ENCODE measurements around the gene UVRAG. TPM values are rescaled to one million over a fixed set of nuclear protein-coding genes. Genes with fewer than 3 reads are reported as not detected.

The UVRAG gene
- total RNA-seq, 1 experiment from 2014 or later: 31.3 TPM

GRCh38 chr11:75813124-75813523 lies 1.9 kb upstream of the UVRAG start:
- TF ChIP-seq CTCF (IDR thresholded peaks at IDR 0.05; ENCODE audit: insufficient read depth in 1 of 2, low read depth in 1 of 2, low read length in 1 of 2, severe bottlenecking in 1 of 2, unreplicated experiment in 1 of 2): no peak
- Histone ChIP-seq H3K36me3 (ENCODE audit: control insufficient read depth, insufficient read depth, low read length) (no peaks in the 10 kb centered on the region), H3K9me3 (no peaks in the 10 kb centered on the region), H3K27me3 (replicated peaks; ENCODE audit: control insufficient read depth, insufficient read depth, low read length) (no peaks in the 10 kb centered on the region), H3K4me3 (ENCODE audit: low read depth, low read length) (no peak overlapping the region), H3K4me1 (peaks cover 10% of the 10 kb centered on the region)
- Mint-ChIP-seq H3K4me1 (ENCODE audit: low read depth, unreplicated experiment) (peaks cover 8% of the 10 kb centered on the region), H3K4me3 (ENCODE audit: unreplicated experiment) (no peak overlapping the region), H3K36me3 (ENCODE audit: insufficient read depth, unreplicated experiment) (no peaks in the 10 kb centered on the region), H3K9me3 (ENCODE audit: unreplicated experiment) (no peaks in the 10 kb centered on the region), H3K27ac (ENCODE audit: unreplicated experiment) (no peak overlapping the region), H3K27me3 (ENCODE audit: insufficient read depth, unreplicated experiment) (no peaks in the 10 kb centered on the region)
- intact Hi-C loops (cut with micrococcal nuclease; ENCODE audit: unreplicated experiment): no loop called here
- POLR2A ChIA-PET: no interaction called here
- no peak for DNase-seq
- no TSS peak for BruUV-seq (replicated peaks)
- CTCF ChIA-PET: interaction anchor here (2.7 kb wide), 1 partner anchor 10 kb away, joined by 13 read pairs; no protein-coding TSS in a partner anchor

- ChIA-PET CTCF (interaction anchor here (0.6 to 2.7 kb wide), 4 partner anchors 10 to 394 kb away, joined by 3 to 13 read pairs (median 5); no protein-coding TSS in a partner anchor), POLR2A (interaction anchor here (2.0 kb wide), 1 partner anchor 28 kb away, joined by 13 read pairs; no protein-coding TSS in a partner anchor)
- DNase-seq: no peak
- Histone ChIP-seq H3K36me3 (ENCODE audit: control insufficient read depth, insufficient read depth, low read length) (no peaks in the 10 kb centered on the region), H3K4me1 (peaks cover 10% of the 10 kb centered on the region), H3K4me3 (ENCODE audit: low read depth, low read length) (peak overlapping the region; percentile 69; the same call in 1 of the 2 replicates), H3K9me3 (no peaks in the 10 kb centered on the region), H3K27me3 (replicated peaks; ENCODE audit: control insufficient read depth, insufficient read depth, low read length) (no peaks in the 10 kb centered on the region)
- H3K9me3 Mint-ChIP-seq (ENCODE audit: unreplicated experiment): no peaks in the 10 kb centered on the region
- intact Hi-C loops (cut with micrococcal nuclease; ENCODE audit: unreplicated experiment): loop anchor here (1.0 to 2.0 kb wide), 4 partner anchors 10 to 55 kb away; partner anchors contain the start of gene DGAT2
- H3K27me3 Mint-ChIP-seq (ENCODE audit: insufficient read depth, unreplicated experiment): no peaks in the 10 kb centered on the region
- H3K27ac Mint-ChIP-seq (ENCODE audit: unreplicated experiment): no peak overlapping the region
- TF ChIP-seq CTCF (IDR thresholded peaks at IDR 0.05; ENCODE audit: insufficient read depth in 1 of 2, low read depth in 1 of 2, low read length in 1 of 2, severe bottlenecking in 1 of 2, unreplicated experiment in 1 of 2): no peak
- peaks cover 8% of the 10 kb centered on the region for H3K4me1 Mint-ChIP-seq (ENCODE audit: low read depth, unreplicated experiment)
- H3K4me3 Mint-ChIP-seq (ENCODE audit: unreplicated experiment): no peak overlapping the region
- no TSS peak for BruUV-seq (replicated peaks)
- no peaks in the 10 kb centered on the region for H3K36me3 Mint-ChIP-seq (ENCODE audit: insufficient read depth, unreplicated experiment)
Observed at GRCh38 chr11:75813622-75814039, 1.4 kb upstream of the UVRAG start.

GRCh38 chr11:75814363-75814676 lies 690 bp upstream of the UVRAG start:
- Histone ChIP-seq H3K27me3 (replicated peaks; ENCODE audit: control insufficient read depth, insufficient read depth, low read length) (no peaks in the 10 kb centered on the region), H3K4me1 (peaks cover 10% of the 10 kb centered on the region), H3K36me3 (ENCODE audit: control insufficient read depth, insufficient read depth, low read length) (no peaks in the 10 kb centered on the region), H3K9me3 (no peaks in the 10 kb centered on the region), H3K4me3 (ENCODE audit: low read depth, low read length) (peak overlapping the region; percentile 69)
- DNase-seq: no peak
- peaks cover 8% of the 10 kb centered on the region for H3K4me1 Mint-ChIP-seq (ENCODE audit: low read depth, unreplicated experiment)
- no peak for TF ChIP-seq CTCF (IDR thresholded peaks at IDR 0.05; ENCODE audit: insufficient read depth in 1 of 2, low read depth in 1 of 2, low read length in 1 of 2, severe bottlenecking in 1 of 2, unreplicated experiment in 1 of 2)
- H3K27me3 Mint-ChIP-seq (ENCODE audit: insufficient read depth, unreplicated experiment): no peaks in the 10 kb centered on the region
- no peaks in the 10 kb centered on the region for H3K9me3 Mint-ChIP-seq (ENCODE audit: unreplicated experiment)
- ChIA-PET POLR2A (interaction anchor here (0.6 to 2.0 kb wide), 3 partner anchors 17 to 489 kb away, joined by 3 to 13 read pairs (median 3); no protein-coding TSS in a partner anchor), CTCF (interaction anchor here (0.6 to 2.7 kb wide), 4 partner anchors 11 to 394 kb away, joined by 3 to 13 read pairs (median 5); no protein-coding TSS in a partner anchor)
- BruUV-seq (replicated peaks): no TSS peak
- intact Hi-C loops (cut with micrococcal nuclease; ENCODE audit: unreplicated experiment): loop anchor here (1.0 to 2.0 kb wide), 4 partner anchors 11 to 54 kb away; partner anchors contain the start of gene DGAT2
- no peaks in the 10 kb centered on the region for H3K36me3 Mint-ChIP-seq (ENCODE audit: insufficient read depth, unreplicated experiment)
- H3K27ac Mint-ChIP-seq (ENCODE audit: unreplicated experiment): no peak overlapping the region
- H3K4me3 Mint-ChIP-seq (ENCODE audit: unreplicated experiment): no peak overlapping the region

Measured in Caco-2 (cell line).